Endothelial cell of umbilical vein (primary cell): ENCODE results near the gene NFKB1. TPM values are rescaled to one million over a fixed set of nuclear protein-coding genes. Genes with fewer than 3 reads are reported as not detected.

ENCODE experiments used
- BruUV-seq: library from RNA; stranded (reverse); fragments of 400-500 nt; replicated peaks from 2 replicates; lab custom pipeline; 2021; lab: Mats Ljungman, UMichigan
- CTCF ChIA-PET: fragments of 300-600, 350-600 bp; sonication (Branson Sonifier 250); formaldehyde crosslinking; loops from one replicate; lab custom pipeline; 2021; ENCODE audit warnings: antibody characterized with exemption, inconsistent platforms; lab: Charles Lee
- POLR2A ChIA-PET: fragments of 300-600, 350-600 bp; sonication (Branson Sonifier 250); formaldehyde crosslinking; loops from one replicate; lab custom pipeline; 2021; ENCODE audit warnings: antibody characterized with exemption, inconsistent platforms; lab: Charles Lee
- DNase-seq: peaks from one replicate; pipeline ENCODE4 v3.0.0-alpha.2; 2011; ENCODE audit warnings: low read depth, low spot score
- FAIRE-seq: peaks from 2 replicates; lab custom pipeline; 2011; peaks lifted over from hg19 to GRCh38; lab: Jason Lieb, UNC
- H2AFZ ChIP-seq: 2 replicates; pipeline ENCODE4 v1.6.0; 2012; ENCODE audit warnings: low read depth, low read length, control low read depth, inconsistent platforms
- H3K27ac ChIP-seq: 2 replicates; pipeline ENCODE4 v1.5.1; 2011; ENCODE audit warnings: low read depth, mild to moderate bottlenecking, control low read depth, low read length, moderate library complexity; ENCODE audit not compliant: insufficient read depth
- H3K27me3 ChIP-seq, 2 experiments: 2 replicates each; pipeline versions ENCODE4 v1.6.0 to v1.6.1; 2011; ENCODE audit warnings: low read length in 2 of 2, mixed read lengths in 1 of 2; ENCODE audit not compliant: control insufficient read depth in 2 of 2, insufficient read depth in 2 of 2
- H3K36me3 ChIP-seq, 2 experiments: 2 replicates in 1 of 2; 3 replicates in 1 of 2; pipeline ENCODE4 v1.5.1; 2011; ENCODE audit warnings: low read length in 2 of 2, mild to moderate bottlenecking in 1 of 2, moderate library complexity in 1 of 2; ENCODE audit not compliant: control insufficient read depth in 2 of 2, insufficient read depth in 2 of 2; ENCODE audit errors: extremely low read depth in 1 of 2
- H3K4me1 ChIP-seq: 3 replicates; pipeline ENCODE4 v1.5.1; 2011; ENCODE audit warnings: mild to moderate bottlenecking, low read length; ENCODE audit not compliant: control insufficient read depth, insufficient read depth; ENCODE audit errors: extremely low read depth
- H3K4me2 ChIP-seq: 2 replicates; pipeline ENCODE4 v1.6.1; 2011; ENCODE audit warnings: low read length, control low read depth, mixed read lengths; ENCODE audit not compliant: insufficient read depth
- H3K4me3 ChIP-seq, 3 experiments: fragments of 200-600 bp in 1 of 3; sonication (generic), shearing (Covaris generic) in 1 of 3; replicated peaks in 1 of 3; 2 replicates each; pipeline ENCODE4 v1.5.1; 2011 to 2016; ENCODE audit warnings: control low read depth in 3 of 3, low read length in 3 of 3, mild to moderate bottlenecking in 2 of 3, inconsistent platforms in 1 of 3, low read depth in 1 of 3, moderate library complexity in 1 of 3; ENCODE audit not compliant: insufficient read depth in 1 of 3
- H3K79me2 ChIP-seq: 2 replicates; pipeline ENCODE4 v1.6.0; 2012; ENCODE audit warnings: low read length, inconsistent platforms; ENCODE audit not compliant: control insufficient read depth, insufficient read depth
- H3K9ac ChIP-seq: replicated peaks from 2 replicates; pipeline ENCODE3; 2011; ENCODE audit warnings: low read length, control low read depth; ENCODE audit not compliant: insufficient read depth; ENCODE audit errors: extremely low read depth
- H3K9me1 ChIP-seq: replicated peaks from 3 replicates; pipeline ENCODE4 v1.6.0; 2011; ENCODE audit warnings: mild to moderate bottlenecking, low read length; ENCODE audit not compliant: control insufficient read depth, insufficient read depth; ENCODE audit errors: extremely low read depth
- H3K9me3 ChIP-seq: replicated peaks from 2 replicates; pipeline ENCODE4 v1.5.1; 2012; ENCODE audit warnings: low read length, inconsistent platforms; ENCODE audit not compliant: control insufficient read depth, insufficient read depth
- H4K20me1 ChIP-seq: replicated peaks from 2 replicates; pipeline ENCODE3; 2011; ENCODE audit warnings: mild to moderate bottlenecking, low read length; ENCODE audit not compliant: control insufficient read depth, insufficient read depth; ENCODE audit errors: extremely low read depth
- EZH2 ChIP-seq: IDR thresholded peaks from 2 replicates; pipeline ENCODE4 v1.6.1; 2012; ENCODE audit warnings: borderline replicate concordance, low read depth, mild to moderate bottlenecking, moderate library complexity, low read length, inconsistent platforms; ENCODE audit not compliant: severe bottlenecking
- FOS ChIP-seq: IDR thresholded peaks from 2 replicates; pipeline ENCODE4 v1.6.1; 2011; ENCODE audit warnings: mild to moderate bottlenecking, low read length, moderate library complexity, borderline replicate concordance; ENCODE audit not compliant: insufficient read depth
- GATA2 ChIP-seq: IDR thresholded peaks from 2 replicates; pipeline ENCODE4 v1.7.0; 2011; ENCODE audit warnings: low read depth, mild to moderate bottlenecking, moderate library complexity, mixed read lengths, low read length; ENCODE audit not compliant: insufficient read length, insufficient read depth
- JUN ChIP-seq: IDR thresholded peaks from 2 replicates; pipeline ENCODE4 v1.6.1; 2011; ENCODE audit warnings: borderline replicate concordance, low read depth; ENCODE audit not compliant: insufficient read length, insufficient read depth
- MAX ChIP-seq: IDR thresholded peaks from 2 replicates; pipeline ENCODE4 v1.6.1; 2011; ENCODE audit not compliant: insufficient read depth, insufficient read length
- MYC ChIP-seq: IDR thresholded peaks from one replicate; pipeline ENCODE4 v1.6.1; 2011; ENCODE audit warnings: mild to moderate bottlenecking, low read depth, low read length
- POLR2A ChIP-seq: IDR thresholded peaks from 2 replicates; pipeline ENCODE4 v1.6.1; 2012; ENCODE audit warnings: low read depth, mild to moderate bottlenecking, control low read depth, low read length
- POLR2AphosphoS5 ChIP-seq: IDR thresholded peaks from 2 replicates; pipeline ENCODE4 v1.6.1; 2012; ENCODE audit warnings: low read depth, mild to moderate bottlenecking, control low read depth, low read length, moderate library complexity; ENCODE audit not compliant: insufficient read depth
- dilution Hi-C: fragments of 300-500 bp; cut with MboI; formaldehyde crosslinking; loops from one replicate; pipeline ENCODE4 v1.15.0; 2019; ENCODE audit warnings: low sequenced_read_pairs; ENCODE audit not compliant: extremely low pct_ligation_motif_present
- intact Hi-C: fragments of 100-400 bp; cut with micrococcal nuclease; formaldehyde crosslinking; loops from one replicate; pipeline ENCODE4 v1.10.0; 2022
- polyA plus RNA-seq, 4 experiments: library from polyadenylated mRNA; depleted of rRNA in 3 of 4; stranded (reverse) in 3 of 4; unstranded in 1 of 4; fragments of >200 nt; gene quantifications; 2 replicates each; pipeline versions ENCODE4 v1.2.1 to v1.2.3, GENCODE V29; 2011 to 2012; ENCODE audit warnings: missing spikeins in 1 of 4
- total RNA-seq: library from RNA; stranded (reverse); gene quantifications from 2 replicates; pipeline ENCODE4 v1.2.3, GENCODE V29; 2021
- TF ChIP-seq, protein P1 (sequence below), 2 donors: IDR thresholded peaks; 1 replicate in 1 of 2; 2 replicates in 1 of 2; pipeline ENCODE4 v1.5.1; 2011; ENCODE audit warnings: low read length in 2 of 2, mild to moderate bottlenecking in 2 of 2, moderate library complexity in 2 of 2, control low read depth in 1 of 2, inconsistent platforms in 1 of 2, low read depth in 1 of 2; ENCODE audit not compliant: insufficient read depth in 1 of 2; ENCODE audit errors: extremely low read depth in 1 of 2

NFKB1 gene
- total and polyA plus RNA-seq, 2 donors (not counting 3 experiments of a cell fraction or from before 2014, with no cell fraction given), result 21.3 to 41.4 TPM

DNA sequence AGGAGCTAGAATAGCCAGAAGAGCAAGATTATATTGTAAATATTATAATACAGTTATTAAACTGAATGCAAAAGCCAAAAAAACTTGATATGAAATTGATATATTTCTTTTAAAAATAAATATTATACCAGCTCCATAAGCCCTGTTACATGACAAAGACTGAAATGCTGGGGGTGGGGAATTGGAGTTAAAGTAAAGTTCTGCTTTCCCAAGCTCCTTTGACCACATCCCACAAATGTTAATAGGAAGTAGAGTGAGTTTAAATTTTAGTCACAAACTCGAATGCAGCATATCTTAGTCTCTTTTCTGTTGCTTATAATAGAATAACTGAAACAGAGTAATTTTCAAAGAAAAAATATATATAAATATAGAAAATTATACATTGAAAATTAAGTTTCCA, 46.9 kb upstream of the NFKB1 start:
- Histone ChIP-seq H3K36me3 (no peaks in the 10 kb centered on the region), H3K27me3 (peaks cover 0 to 6% of the 10 kb centered on the region in 2 experiments), H3K4me2 (no peak overlapping the region), H3K27ac (no peak overlapping the region), H3K9ac (no peak overlapping the region), H2AFZ (no peak overlapping the region), H3K79me2 (no peaks in the 10 kb centered on the region), H3K4me3 (no peak overlapping the region), H3K4me1 (no peaks in the 10 kb centered on the region), H3K9me3 (no peaks in the 10 kb centered on the region), H3K9me1 (no peaks in the 10 kb centered on the region), H4K20me1 (no peaks in the 10 kb centered on the region)
- TF ChIP-seq MYC (no peak), GATA2 (no peak), POLR2AphosphoS5 (no peak), MAX (no peak), POLR2A (no peak), EZH2 (no peak), FOS (no peak), JUN (no peak)
- TF ChIP-seq, protein P1, sequence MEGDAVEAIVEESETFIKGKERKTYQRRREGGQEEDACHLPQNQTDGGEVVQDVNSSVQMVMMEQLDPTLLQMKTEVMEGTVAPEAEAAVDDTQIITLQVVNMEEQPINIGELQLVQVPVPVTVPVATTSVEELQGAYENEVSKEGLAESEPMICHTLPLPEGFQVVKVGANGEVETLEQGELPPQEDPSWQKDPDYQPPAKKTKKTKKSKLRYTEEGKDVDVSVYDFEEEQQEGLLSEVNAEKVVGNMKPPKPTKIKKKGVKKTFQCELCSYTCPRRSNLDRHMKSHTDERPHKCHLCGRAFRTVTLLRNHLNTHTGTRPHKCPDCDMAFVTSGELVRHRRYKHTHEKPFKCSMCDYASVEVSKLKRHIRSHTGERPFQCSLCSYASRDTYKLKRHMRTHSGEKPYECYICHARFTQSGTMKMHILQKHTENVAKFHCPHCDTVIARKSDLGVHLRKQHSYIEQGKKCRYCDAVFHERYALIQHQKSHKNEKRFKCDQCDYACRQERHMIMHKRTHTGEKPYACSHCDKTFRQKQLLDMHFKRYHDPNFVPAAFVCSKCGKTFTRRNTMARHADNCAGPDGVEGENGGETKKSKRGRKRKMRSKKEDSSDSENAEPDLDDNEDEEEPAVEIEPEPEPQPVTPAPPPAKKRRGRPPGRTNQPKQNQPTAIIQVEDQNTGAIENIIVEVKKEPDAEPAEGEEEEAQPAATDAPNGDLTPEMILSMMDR (IDR thresholded peaks at IDR 0.05; ENCODE audit: extremely low read depth in 1 of 2, insufficient read depth in 1 of 2, low read depth in 1 of 2, low read length in 2 of 2), result no peak
- FAIRE-seq, result no peak
- CTCF ChIA-PET, result interaction anchor here (1.3 to 1.8 kb wide), 3 partner anchors 23 to 637 kb away, joined by 3 to 9 read pairs (median 6); no protein-coding TSS in a partner anchor
- POLR2A ChIA-PET, result interaction anchor here (0.6 kb wide), 1 partner anchor 46 kb away, joined by 3 read pairs; no protein-coding TSS in a partner anchor
- DNase-seq, result no peak
- BruUV-seq, result no TSS peak
- intact Hi-C loops, result no loop called here
- dilution Hi-C loops, result no loop called here
